B cell (primary cell): ENCODE measurements around the gene PTPRU. TPM values are rescaled to one million over a fixed set of nuclear protein-coding genes. Genes with fewer than 3 reads are reported as not detected.

ENCODE experiments used
- ATAC-seq: fragments of 200-7000 bp; cut with Tn5 transposase; one replicate; pipeline ENCODE4 v1.10.0; 2021; ENCODE audit warnings: low read depth, mild to moderate bottlenecking, moderate number of reproducible peaks, moderate library complexity
- CTCF ChIA-PET: fragments of 350-600 bp; sonication (Branson Sonifier 250); formaldehyde crosslinking; loops from one replicate; lab custom pipeline; 2021; ENCODE audit warnings: antibody characterized with exemption, inconsistent platforms; lab: Charles Lee
- POLR2A ChIA-PET: fragments of 350-600 bp; sonication (Branson Sonifier 250); formaldehyde crosslinking; loops from one replicate; lab custom pipeline; 2021; ENCODE audit warnings: antibody characterized with exemption; lab: Charles Lee
- DNase-seq: peaks from one replicate; pipeline ENCODE4 v3.0.0; 2013
- H2AFZ ChIP-seq: 2 replicates; pipeline ENCODE4 v1.6.1; 2012; ENCODE audit warnings: mild to moderate bottlenecking, low read depth, low read length; ENCODE audit not compliant: insufficient read depth, poor library complexity, severe bottlenecking
- H3K27ac ChIP-seq, 2 donors: 1 replicate in 1 of 2; 2 replicates in 1 of 2; pipeline ENCODE4 v1.5.1; 2012 to 2013; ENCODE audit warnings: low read length in 2 of 2, mild to moderate bottlenecking in 2 of 2, moderate library complexity in 1 of 2
- H3K27me3 ChIP-seq, 4 experiments: fragments of 200-600 bp in 1 of 4; sonication (generic) in 1 of 4; replicated peaks in 1 of 4; 1 replicate in 2 of 4; 2 replicates in 2 of 4; pipeline versions ENCODE4 v1.6.1 to v1.7.0; 2013 to 2016; ENCODE audit warnings: low read length in 3 of 4, mild to moderate bottlenecking in 2 of 4, mixed read lengths in 1 of 4, moderate library complexity in 1 of 4; ENCODE audit not compliant: insufficient read depth in 4 of 4, control insufficient read depth in 3 of 4; ENCODE audit errors: control extremely low read depth in 1 of 4
- H3K36me3 ChIP-seq, 2 experiments: replicated peaks in 1 of 2; 1 replicate in 1 of 2; 2 replicates in 1 of 2; pipeline versions ENCODE4 v1.6.1 to v1.7.1; 2013; ENCODE audit warnings: low read length in 1 of 2; ENCODE audit not compliant: insufficient read depth in 2 of 2, control insufficient read depth in 1 of 2; ENCODE audit errors: control extremely low read depth in 1 of 2, extremely low read depth in 1 of 2
- H3K4me1 ChIP-seq, 2 donors: fragments of 200-600 bp in 1 of 2; sonication (generic) in 1 of 2; 1 replicate in 1 of 2; 2 replicates in 1 of 2; pipeline versions ENCODE4 v1.5.1 to v1.6.1; 2013 to 2017; ENCODE audit warnings: low read length in 2 of 2; ENCODE audit not compliant: control insufficient read depth in 2 of 2, insufficient read depth in 2 of 2
- H3K4me2 ChIP-seq: replicated peaks from 2 replicates; pipeline ENCODE3; 2012; ENCODE audit warnings: mild to moderate bottlenecking, low read depth, low read length; ENCODE audit not compliant: poor library complexity, severe bottlenecking
- H3K4me3 ChIP-seq, 5 experiments: fragments of 200-600 bp in 1 of 5; sonication (generic) in 1 of 5; 1 replicate in 3 of 5; 2 replicates in 2 of 5; pipeline versions ENCODE4 v1.5.1 to v1.7.0; 2011 to 2016; ENCODE audit warnings: low read length in 4 of 5, mild to moderate bottlenecking in 4 of 5, low read depth in 2 of 5, control low read depth in 1 of 5, moderate library complexity in 1 of 5; ENCODE audit not compliant: insufficient read depth in 1 of 5; ENCODE audit errors: control extremely low read depth in 1 of 5, extremely low read depth in 1 of 5
- H3K79me2 ChIP-seq: fragments of 200-600 bp; sonication (generic); one replicate; pipeline ENCODE4 v1.6.0; 2016; ENCODE audit warnings: low read length; ENCODE audit not compliant: control insufficient read depth, insufficient read depth
- H3K9ac ChIP-seq: fragments of 200-600 bp; sonication (generic); 2 replicates; pipeline ENCODE4 v1.6.1; 2017; ENCODE audit warnings: mild to moderate bottlenecking, low read length, moderate library complexity
- H3K9me3 ChIP-seq, 3 donors: one replicate each; pipeline versions ENCODE4 v1.6.1 to v1.7.1; 2013; ENCODE audit warnings: low read length in 2 of 3; ENCODE audit not compliant: control insufficient read depth in 2 of 3, insufficient read depth in 1 of 3; ENCODE audit errors: control extremely low read depth in 1 of 3
- H4K20me1 ChIP-seq: 2 replicates; pipeline ENCODE4 v1.6.0; 2012; ENCODE audit warnings: mild to moderate bottlenecking, low read length; ENCODE audit not compliant: insufficient read depth, control insufficient read depth, poor library complexity, severe bottlenecking
- H3K27ac Mint-ChIP-seq: one replicate; pipeline ENCODE4 v1.8.0; 2021; ENCODE audit warnings: mixed read lengths
- H3K27me3 Mint-ChIP-seq: one replicate; pipeline ENCODE4 v1.8.0; 2021; ENCODE audit warnings: mixed read lengths
- H3K4me1 Mint-ChIP-seq: one replicate; pipeline ENCODE4 v1.8.0; 2021; ENCODE audit warnings: mixed read lengths
- H3K4me3 Mint-ChIP-seq: one replicate; pipeline ENCODE4 v1.8.0; 2021; ENCODE audit warnings: mixed read lengths
- H3K9me3 Mint-ChIP-seq: one replicate; pipeline ENCODE4 v1.8.0; 2022; ENCODE audit warnings: mixed read lengths; ENCODE audit not compliant: insufficient read depth
- EZH2 ChIP-seq: IDR thresholded peaks from 2 replicates; pipeline ENCODE4 v1.6.1; 2012; ENCODE audit warnings: borderline replicate concordance, low read depth, mild to moderate bottlenecking, moderate library complexity, low read length; ENCODE audit not compliant: insufficient read depth, poor library complexity, severe bottlenecking
- WGBS: methylation state at CpG from one replicate; pipeline ENCODE4 v1.1.5; 2013; ENCODE audit warnings: missing lambda C conversion rate; ENCODE audit not compliant: insufficient coverage; 5-methylcytosine and 5-hydroxymethylcytosine counted together
- intact Hi-C: fragments of 100-400 bp; cut with micrococcal nuclease; formaldehyde crosslinking; loops from one replicate; pipeline ENCODE4 v1.10.0; 2022
- polyA plus RNA-seq: library from polyadenylated mRNA; depleted of rRNA; stranded (reverse); fragments of >200 nt; gene quantifications from 2 replicates; pipeline ENCODE4 v1.2.3, GENCODE V29; 2012
- total RNA-seq, 2 donors: library from RNA; stranded (reverse); fragments of 120-200 nt in 1 of 2; gene quantifications; 1 replicate in 1 of 2; 2 replicates in 1 of 2; pipeline versions ENCODE4 v1.2.3 to v1.2.4, GENCODE V29; 2013 to 2022
- TF ChIP-seq, protein P1 (sequence below): fragments of 200-600 bp; IDR thresholded peaks from one replicate; pipeline ENCODE4 v1.8.0; 2022; ENCODE audit warnings: antibody characterized with exemption, mild to moderate bottlenecking

Gene PTPRU
- total and polyA plus RNA-seq, 2 donors (not counting 1 experiment from before 2014, with no cell fraction given): 0.10 to 0.25 TPM

DNA sequence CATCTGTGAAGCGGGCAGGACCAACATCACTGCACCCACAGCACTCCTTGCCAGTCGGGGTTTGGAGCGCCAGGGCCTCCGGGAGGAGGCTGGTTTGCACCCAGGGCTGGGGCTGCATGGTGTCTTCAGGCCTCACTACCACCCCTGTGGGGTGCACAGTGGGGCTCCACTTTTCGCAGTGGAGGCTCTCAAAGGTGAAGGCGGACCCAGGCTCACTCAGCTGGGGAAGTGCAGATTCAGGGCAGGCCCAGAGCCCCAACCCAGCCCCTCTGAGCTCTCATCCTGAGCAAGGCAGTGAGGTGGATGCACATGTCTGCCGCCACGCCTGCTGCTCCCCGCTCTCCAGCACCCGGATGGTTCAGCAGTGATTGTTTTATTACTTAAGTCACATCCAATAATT lies 125.8 kb downstream of the PTPRU start:
- Histone ChIP-seq H3K27me3 (no peaks in the 10 kb centered on the region), H4K20me1 (no peaks in the 10 kb centered on the region), H3K36me3 (no peaks in the 10 kb centered on the region), H3K27ac (no peak overlapping the region), H3K9me3 (peaks cover 0 to 6% (median 0%) of the 10 kb centered on the region in 3 donors), H3K79me2 (no peaks in the 10 kb centered on the region), H2AFZ (no peak overlapping the region), H3K9ac (no peak overlapping the region), H3K4me2 (no peak overlapping the region), H3K4me1 (no peaks in the 10 kb centered on the region), H3K4me3 (no peak overlapping the region)
- H3K4me3 Mint-ChIP-seq: no peak overlapping the region
- ATAC-seq: no peak
- no peak overlapping the region for H3K27ac Mint-ChIP-seq
- POLR2A ChIA-PET: no interaction called here
- no peaks in the 10 kb centered on the region for H3K9me3 Mint-ChIP-seq
- no peak for DNase-seq
- CTCF ChIA-PET: no interaction called here
- H3K27me3 Mint-ChIP-seq: peaks cover 32% of the 10 kb centered on the region
- no peaks in the 10 kb centered on the region for H3K4me1 Mint-ChIP-seq
- intact Hi-C loops: no loop called here
- whole genome bisulfite sequencing: 96% methylated on average over 9 of the region's 10 CpGs
- no peak for TF ChIP-seq EZH2
- TF ChIP-seq, protein P1, sequence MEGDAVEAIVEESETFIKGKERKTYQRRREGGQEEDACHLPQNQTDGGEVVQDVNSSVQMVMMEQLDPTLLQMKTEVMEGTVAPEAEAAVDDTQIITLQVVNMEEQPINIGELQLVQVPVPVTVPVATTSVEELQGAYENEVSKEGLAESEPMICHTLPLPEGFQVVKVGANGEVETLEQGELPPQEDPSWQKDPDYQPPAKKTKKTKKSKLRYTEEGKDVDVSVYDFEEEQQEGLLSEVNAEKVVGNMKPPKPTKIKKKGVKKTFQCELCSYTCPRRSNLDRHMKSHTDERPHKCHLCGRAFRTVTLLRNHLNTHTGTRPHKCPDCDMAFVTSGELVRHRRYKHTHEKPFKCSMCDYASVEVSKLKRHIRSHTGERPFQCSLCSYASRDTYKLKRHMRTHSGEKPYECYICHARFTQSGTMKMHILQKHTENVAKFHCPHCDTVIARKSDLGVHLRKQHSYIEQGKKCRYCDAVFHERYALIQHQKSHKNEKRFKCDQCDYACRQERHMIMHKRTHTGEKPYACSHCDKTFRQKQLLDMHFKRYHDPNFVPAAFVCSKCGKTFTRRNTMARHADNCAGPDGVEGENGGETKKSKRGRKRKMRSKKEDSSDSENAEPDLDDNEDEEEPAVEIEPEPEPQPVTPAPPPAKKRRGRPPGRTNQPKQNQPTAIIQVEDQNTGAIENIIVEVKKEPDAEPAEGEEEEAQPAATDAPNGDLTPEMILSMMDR: no peak

DNA sequence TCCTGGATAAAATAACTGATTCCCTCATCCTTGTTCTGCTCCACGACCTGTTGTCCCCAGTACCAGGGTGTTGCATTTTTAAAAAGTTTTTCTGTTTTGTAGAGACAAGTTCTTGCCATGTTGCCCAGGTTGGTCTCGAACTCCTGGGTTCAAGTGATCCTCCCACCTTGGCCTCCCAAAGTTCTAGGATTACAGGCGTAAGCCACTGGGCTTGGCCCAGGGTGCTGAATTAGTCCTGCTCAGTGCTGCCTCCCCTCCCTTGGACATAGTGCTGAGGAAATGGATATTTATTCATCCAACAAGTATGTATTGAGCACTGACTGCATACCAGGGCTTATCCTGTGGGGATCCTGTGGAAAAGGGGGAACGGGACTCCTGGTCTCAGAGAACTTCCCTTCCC lies 126.4 kb downstream of the PTPRU start:
- Histone ChIP-seq H3K4me1 (no peaks in the 10 kb centered on the region), H3K36me3 (no peaks in the 10 kb centered on the region), H3K9ac (no peak overlapping the region), H3K9me3 (peaks cover 0 to 10% (median 0%) of the 10 kb centered on the region in 3 donors), H3K27ac (no peak overlapping the region), H4K20me1 (no peaks in the 10 kb centered on the region), H3K4me3 (no peak overlapping the region), H3K27me3 (peaks cover 0 to under 1% (median 0%) of the 10 kb centered on the region in 4 experiments), H3K4me2 (no peak overlapping the region), H2AFZ (no peak overlapping the region), H3K79me2 (no peaks in the 10 kb centered on the region)
- ATAC-seq (no peak), DNase-seq (no peak)
- Mint-ChIP-seq H3K27me3 (peaks cover 29% of the 10 kb centered on the region), H3K4me3 (no peak overlapping the region), H3K4me1 (no peaks in the 10 kb centered on the region), H3K9me3 (no peaks in the 10 kb centered on the region), H3K27ac (no peak overlapping the region)
- TF ChIP-seq, protein P1: no peak
- intact Hi-C loops: no loop called here
- WGBS: 65% methylated on average over 2 of the region's 4 CpGs
- POLR2A ChIA-PET: no interaction called here
- CTCF ChIA-PET: no interaction called here
